ENCODE results near the gene COG8. TPM values are rescaled to one million over a fixed set of nuclear protein-coding genes. Genes with fewer than 3 reads are reported as not detected.

COG8 gene
- total RNA-seq, 1 donor from 2014 or later = 44.8 TPM

DNA sequence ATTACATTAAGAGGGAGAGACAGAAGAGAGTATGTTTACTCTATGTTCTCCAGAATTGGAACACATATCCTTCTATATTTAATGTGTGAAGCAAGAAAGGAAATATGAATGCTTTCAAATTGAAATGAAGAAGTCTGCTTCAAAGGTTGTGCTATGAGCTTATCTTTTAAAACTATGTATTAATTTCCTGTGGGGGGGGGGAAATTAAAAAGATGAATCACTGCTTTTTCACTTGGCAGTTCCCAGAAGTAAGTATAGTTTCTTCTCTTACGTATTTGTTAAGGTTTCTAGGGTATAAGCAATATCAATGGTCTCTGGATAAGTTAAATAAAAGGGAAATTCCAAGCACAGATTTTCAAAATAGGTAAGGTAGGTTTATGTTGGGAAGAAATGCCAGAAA, 39.4 kb upstream of the COG8 start:
- Histone ChIP-seq H3K27me3 (ENCODE audit: control insufficient read depth, insufficient read depth, low read length) (no peaks in the 10 kb centered on the region), H3K4me3 (ENCODE audit: low read depth, low read length) (no peak overlapping the region), H3K36me3 (ENCODE audit: control insufficient read depth, insufficient read depth, low read length) (no peaks in the 10 kb centered on the region)
- TF ChIP-seq, protein P1, sequence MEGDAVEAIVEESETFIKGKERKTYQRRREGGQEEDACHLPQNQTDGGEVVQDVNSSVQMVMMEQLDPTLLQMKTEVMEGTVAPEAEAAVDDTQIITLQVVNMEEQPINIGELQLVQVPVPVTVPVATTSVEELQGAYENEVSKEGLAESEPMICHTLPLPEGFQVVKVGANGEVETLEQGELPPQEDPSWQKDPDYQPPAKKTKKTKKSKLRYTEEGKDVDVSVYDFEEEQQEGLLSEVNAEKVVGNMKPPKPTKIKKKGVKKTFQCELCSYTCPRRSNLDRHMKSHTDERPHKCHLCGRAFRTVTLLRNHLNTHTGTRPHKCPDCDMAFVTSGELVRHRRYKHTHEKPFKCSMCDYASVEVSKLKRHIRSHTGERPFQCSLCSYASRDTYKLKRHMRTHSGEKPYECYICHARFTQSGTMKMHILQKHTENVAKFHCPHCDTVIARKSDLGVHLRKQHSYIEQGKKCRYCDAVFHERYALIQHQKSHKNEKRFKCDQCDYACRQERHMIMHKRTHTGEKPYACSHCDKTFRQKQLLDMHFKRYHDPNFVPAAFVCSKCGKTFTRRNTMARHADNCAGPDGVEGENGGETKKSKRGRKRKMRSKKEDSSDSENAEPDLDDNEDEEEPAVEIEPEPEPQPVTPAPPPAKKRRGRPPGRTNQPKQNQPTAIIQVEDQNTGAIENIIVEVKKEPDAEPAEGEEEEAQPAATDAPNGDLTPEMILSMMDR (IDR thresholded peaks at IDR 0.05; ENCODE audit: insufficient read depth, low read length, poor library complexity, severe bottlenecking) = no peak
- no peak for DNase-seq (ENCODE audit: low read depth)

DNA sequence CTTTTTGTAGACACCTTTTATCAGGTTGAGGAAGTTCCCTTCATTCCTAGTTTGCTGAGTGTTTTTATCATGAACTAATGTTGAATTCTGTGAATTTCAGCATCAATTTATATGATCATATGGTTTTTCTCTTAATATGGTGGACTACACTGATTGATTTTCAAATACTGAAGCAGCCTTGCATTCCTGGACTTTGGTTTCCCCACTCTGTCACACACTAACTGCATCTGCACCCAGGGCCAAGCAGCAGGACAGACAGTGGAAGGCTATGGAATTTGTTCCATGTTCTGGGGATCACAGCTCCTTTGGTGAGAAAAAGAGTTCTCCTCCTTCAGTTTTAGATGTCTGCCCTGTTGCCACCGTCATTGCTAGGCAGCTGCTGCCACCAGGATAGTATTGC, 38.7 kb upstream of the COG8 start:
- Histone ChIP-seq H3K36me3 (ENCODE audit: control insufficient read depth, insufficient read depth, low read length) (no peaks in the 10 kb centered on the region), H3K4me3 (ENCODE audit: low read depth, low read length) (no peak overlapping the region), H3K27me3 (ENCODE audit: control insufficient read depth, insufficient read depth, low read length) (no peaks in the 10 kb centered on the region)
- DNase-seq (ENCODE audit: low read depth) = no peak
- TF ChIP-seq, protein P1 (IDR thresholded peaks at IDR 0.05; ENCODE audit: insufficient read depth, low read length, poor library complexity, severe bottlenecking) = no peak

DNA sequence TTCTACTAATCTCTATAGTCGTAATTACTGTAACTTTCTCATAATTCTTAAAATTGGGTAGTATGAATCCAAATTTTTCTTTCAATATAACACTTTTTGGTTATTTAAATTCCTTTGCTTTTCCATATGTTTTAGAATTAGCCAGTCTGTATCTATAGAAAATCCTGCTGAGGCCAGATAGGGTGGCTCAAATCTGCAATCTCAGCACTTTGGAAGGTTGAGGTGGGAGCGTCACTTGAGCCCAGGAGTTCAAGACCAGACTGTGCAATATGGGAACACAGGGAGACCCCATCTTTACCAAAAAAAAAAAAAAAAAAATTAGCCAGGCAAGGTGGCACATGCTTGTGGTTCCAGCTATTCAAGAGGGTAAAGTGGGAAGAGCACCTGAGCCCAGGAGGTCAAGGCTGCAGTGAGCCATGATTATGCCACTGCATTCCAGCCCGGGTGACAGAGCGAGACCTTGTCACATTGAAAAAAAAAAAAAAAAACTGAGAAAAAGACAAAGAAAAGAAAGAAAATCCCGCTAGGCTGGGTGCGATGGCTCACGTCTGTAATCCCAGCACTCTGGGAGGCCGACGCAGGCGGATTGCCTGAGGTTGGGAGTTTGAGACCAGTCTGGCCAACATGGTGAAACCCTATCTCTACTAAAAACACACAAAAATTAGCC, 37.2 kb upstream of the COG8 start:
- TF ChIP-seq, protein P1 (IDR thresholded peaks at IDR 0.05; ENCODE audit: insufficient read depth, low read length, poor library complexity, severe bottlenecking) = no peak
- Histone ChIP-seq H3K36me3 (ENCODE audit: control insufficient read depth, insufficient read depth, low read length) (no peaks in the 10 kb centered on the region), H3K4me3 (ENCODE audit: low read depth, low read length) (no peak overlapping the region), H3K27me3 (ENCODE audit: control insufficient read depth, insufficient read depth, low read length) (no peaks in the 10 kb centered on the region)
- no peak for DNase-seq (ENCODE audit: low read depth)

DNA sequence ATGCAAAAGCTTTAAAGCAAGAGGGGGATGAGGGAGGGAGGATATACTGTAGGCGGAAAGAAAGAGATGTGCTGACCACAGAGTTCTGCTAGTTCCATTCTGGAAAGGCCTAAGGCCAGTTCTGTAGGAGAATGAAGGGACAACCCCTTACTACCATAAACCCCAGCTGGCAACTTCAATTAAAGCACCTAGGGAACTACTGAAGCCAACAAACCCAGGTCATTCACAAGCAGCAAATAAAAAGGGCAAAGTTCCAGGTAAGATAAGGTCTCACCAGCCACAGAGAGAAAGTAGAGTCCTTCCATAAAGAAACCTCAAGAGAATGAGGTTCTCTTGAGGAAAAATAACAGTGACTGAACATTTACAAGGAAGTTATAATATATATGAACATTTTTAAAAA, 33.7 kb upstream of the COG8 start:
- no peak for DNase-seq (ENCODE audit: low read depth)
- no peaks in the 10 kb centered on the region for H3K36me3 ChIP-seq (ENCODE audit: control insufficient read depth, insufficient read depth, low read length)
- no peak overlapping the region for H3K4me3 ChIP-seq (ENCODE audit: low read depth, low read length)
- TF ChIP-seq, protein P1 (IDR thresholded peaks at IDR 0.05; ENCODE audit: insufficient read depth, low read length, poor library complexity, severe bottlenecking) = no peak
- H3K27me3 ChIP-seq (ENCODE audit: control insufficient read depth, insufficient read depth, low read length) = no peaks in the 10 kb centered on the region

DNA sequence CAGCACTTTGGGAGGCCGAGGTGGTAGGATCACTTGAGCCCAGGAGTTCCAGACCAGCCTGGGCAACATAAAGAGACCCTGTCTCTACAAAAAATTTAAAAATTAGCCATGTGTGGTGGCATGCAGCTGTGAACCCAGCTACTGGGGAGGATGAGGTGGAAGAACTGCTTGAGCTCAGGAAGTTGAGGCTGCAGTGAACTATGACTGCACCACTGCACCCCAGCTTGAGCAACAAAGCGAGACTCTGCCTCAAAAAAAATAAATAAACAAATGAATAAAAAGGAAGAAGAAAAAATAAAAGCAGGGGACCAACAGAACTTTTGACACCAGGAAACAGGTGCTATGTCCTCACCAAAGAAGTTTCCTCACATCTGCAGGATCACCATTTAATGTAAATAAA, 32.2 kb upstream of the COG8 start:
- H3K4me3 ChIP-seq (ENCODE audit: low read depth, low read length) = no peak overlapping the region
- TF ChIP-seq, protein P1 (IDR thresholded peaks at IDR 0.05; ENCODE audit: insufficient read depth, low read length, poor library complexity, severe bottlenecking) = no peak
- no peak for DNase-seq (ENCODE audit: low read depth)
- no peaks in the 10 kb centered on the region for H3K36me3 ChIP-seq (ENCODE audit: control insufficient read depth, insufficient read depth, low read length)
- H3K27me3 ChIP-seq (ENCODE audit: control insufficient read depth, insufficient read depth, low read length) = no peaks in the 10 kb centered on the region

DNA sequence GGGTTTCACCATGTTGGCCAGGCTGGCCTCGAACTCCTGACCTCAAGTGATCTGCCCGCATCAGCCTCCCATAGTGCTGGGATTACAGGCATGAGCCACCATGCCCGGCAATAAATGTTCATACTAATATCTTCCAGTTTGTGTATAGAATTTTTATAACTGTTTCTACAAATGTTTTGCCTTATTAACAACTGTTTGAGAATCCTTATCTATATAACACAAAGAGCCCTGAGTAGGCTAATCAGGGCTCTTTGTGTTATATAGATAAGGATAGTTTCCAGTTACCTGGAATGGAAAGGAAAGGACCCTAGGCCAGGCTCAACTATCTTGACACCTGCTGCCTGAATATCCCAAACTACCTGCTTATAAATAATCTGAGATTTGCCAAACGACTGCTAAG, 29.5 kb upstream of the COG8 start:
- no peak for DNase-seq (ENCODE audit: low read depth)
- TF ChIP-seq, protein P1 (IDR thresholded peaks at IDR 0.05; ENCODE audit: insufficient read depth, low read length, poor library complexity, severe bottlenecking) = no peak
- H3K27me3 ChIP-seq (ENCODE audit: control insufficient read depth, insufficient read depth, low read length) = no peaks in the 10 kb centered on the region
- H3K4me3 ChIP-seq (ENCODE audit: low read depth, low read length) = no peak overlapping the region
- no peaks in the 10 kb centered on the region for H3K36me3 ChIP-seq (ENCODE audit: control insufficient read depth, insufficient read depth, low read length)

All from kidney epithelial cell (primary cell).